GM18907 (cell line): ENCODE results near the gene MEIG1.
A peak's percentile ranks its signal among the peaks of the same experiment; 100 is the strongest.
"Not testable (repeated sequence)": the region's sequence is repeated elsewhere in the genome, so short reads cannot be mapped to it uniquely, and the experiment has no call there.

Experiments used
- ATAC-seq: cut with Tn5 transposase; IDR thresholded peaks from one replicate; pipeline ENCODE4 v1.9.1; 2021; ENCODE audit warnings: mild to moderate bottlenecking, moderate library complexity; ENCODE audit not compliant: unreplicated experiment

Gene MEIG1

GRCh38 chr10:14954001-14954770 is 5.0 kb upstream of the MEIG1 start, which contains the start of gene DCLRE1C:
Gene DCLRE1C, minus strand, starts transcription at chr10:14954096. Its CDS starts 86 bp downstream, at chr10:14954010.
- peak; percentile 85 for ATAC-seq

GRCh38 chr10:14954934-14955333 is 4.3 kb upstream of the MEIG1 start:
- ATAC-seq = no peak

GRCh38 chr10:14958872-14959220 is 342 bp upstream of the MEIG1 start:
- no peak for ATAC-seq

GRCh38 chr10:14967897-14968296 is 8.7 kb downstream of the MEIG1 start:
- ATAC-seq = no peak

GRCh38 chr10:14971867-14972448 is 12.8 kb downstream of the MEIG1 start:
- ATAC-seq = no peak

GRCh38 chr10:14974153-14974998 is 15.2 kb downstream of the MEIG1 start:
- not testable (repeated sequence) for ATAC-seq

- ATAC-seq = no peak
These were observed 16.6 kb downstream of the MEIG1 start for GRCh38 chr10:14975672-14976273.

- no peak for ATAC-seq
These were observed 23.6 kb downstream of the MEIG1 start for GRCh38 chr10:14982744-14983143.

GRCh38 chr10:14989552-14989951 is 30.4 kb downstream of the MEIG1 start:
- not testable (repeated sequence) for ATAC-seq

GRCh38 chr10:14991035-14991749 is 32.0 kb downstream of the MEIG1 start:
- ATAC-seq = not testable (repeated sequence)

GRCh38 chr10:14992336-14992735 is 33.1 kb downstream of the MEIG1 start:
- ATAC-seq = not testable (repeated sequence)

- not testable (repeated sequence) for ATAC-seq
These were observed 34.6 kb downstream of the MEIG1 start for GRCh38 chr10:14993500-14994455.

- ATAC-seq = no peak
These were observed 36.9 kb downstream of the MEIG1 start for GRCh38 chr10:14995964-14996565.

GRCh38 chr10:15013530-15013929 is 54.3 kb downstream of the MEIG1 start:
- not testable (repeated sequence) for ATAC-seq

GRCh38 chr10:15015451-15015850 is 56.3 kb downstream of the MEIG1 start:
- ATAC-seq = no peak

GRCh38 chr10:15020966-15021365 is 61.8 kb downstream of the MEIG1 start:
- ATAC-seq = not testable (repeated sequence)
